ENCODE results near the gene NIPSNAP3A.
A peak's percentile ranks its signal among the peaks of the same experiment; 100 is the strongest.

The NIPSNAP3A gene

DNA sequence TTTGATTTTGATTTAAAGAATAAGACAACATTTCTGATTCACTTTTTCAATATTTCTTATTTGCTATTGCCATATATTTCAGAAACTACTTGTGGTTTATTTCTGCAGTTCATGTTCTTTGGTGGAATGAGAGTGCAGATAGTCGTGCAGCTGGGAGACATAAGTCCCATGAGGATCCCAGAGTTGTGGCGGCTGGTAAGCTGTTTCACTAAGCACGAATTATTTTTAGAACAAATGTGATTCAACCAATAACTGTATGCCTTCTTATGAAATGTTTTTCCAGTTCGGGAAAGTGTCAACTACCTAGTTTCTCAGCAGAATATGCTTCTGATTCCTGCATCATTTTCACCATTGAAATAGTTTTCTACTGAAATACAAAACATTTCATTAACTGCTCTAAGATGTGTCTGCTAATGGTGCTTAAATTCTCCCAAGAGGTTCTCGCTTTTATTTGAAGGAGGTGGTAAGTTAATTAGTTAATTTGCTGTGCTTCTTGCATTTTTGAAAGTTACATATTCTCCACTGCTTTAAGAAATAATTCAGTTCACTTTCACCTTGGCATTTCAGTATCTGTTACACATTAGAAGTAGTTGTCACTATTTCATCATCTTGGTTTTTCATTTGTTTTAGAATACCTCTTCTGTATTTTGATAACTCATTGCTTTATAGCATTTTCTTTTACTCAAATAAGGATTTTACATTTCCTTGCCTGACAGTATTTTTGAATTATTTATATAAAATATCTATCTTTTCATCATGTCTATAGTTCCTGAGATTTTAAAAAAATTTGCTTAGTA, 25.4 kb downstream of the NIPSNAP3A start:
- Histone ChIP-seq H3K9me3 (ENCODE audit: control insufficient read depth in 2 of 2, low read length in 2 of 2) (no peaks in the 10 kb centered on the region), H3K36me3 (ENCODE audit: control insufficient read depth in 2 of 2, insufficient read depth in 2 of 2, low read length in 2 of 2) (no peaks in the 10 kb centered on the region), H3K27ac (ENCODE audit: low read depth in 2 of 2, low read length in 2 of 2) (no peak overlapping the region), H3K27me3 (ENCODE audit: control insufficient read depth in 2 of 2, insufficient read depth in 2 of 2, low read length in 2 of 2) (no peaks in the 10 kb centered on the region), H3K9ac (ENCODE audit: low read depth in 1 of 2, low read length in 2 of 2) (no peak overlapping the region), H3K4me1 (ENCODE audit: control insufficient read depth in 2 of 2, insufficient read depth in 2 of 2, low read length in 2 of 2) (peaks cover 0 to 4% of the 10 kb centered on the region in 2 donors), H3K4me3 (ENCODE audit: low read length in 2 of 2) (no peak overlapping the region)

DNA sequence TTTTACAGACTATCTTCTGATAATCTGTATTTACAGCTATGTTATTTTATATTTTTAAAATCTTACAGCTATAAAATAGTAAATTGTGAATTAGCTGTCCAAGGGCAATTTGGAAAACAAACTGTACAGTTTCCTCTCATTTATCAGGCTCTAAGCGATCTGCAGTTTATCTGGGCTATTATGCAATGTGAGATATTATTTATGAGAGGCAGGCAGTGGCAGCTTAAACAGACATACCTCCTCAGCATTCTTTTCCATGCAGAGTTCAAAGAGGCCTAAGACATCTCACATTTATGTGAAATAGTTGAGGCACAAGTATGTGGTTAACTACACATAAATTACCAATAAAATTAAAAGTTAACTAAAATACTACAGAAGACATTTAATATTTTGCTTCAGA, 26.6 kb downstream of the NIPSNAP3A start:
- Histone ChIP-seq H3K9me3 (ENCODE audit: control insufficient read depth in 2 of 2, low read length in 2 of 2) (no peaks in the 10 kb centered on the region), H3K4me3 (ENCODE audit: low read length in 2 of 2) (no peak overlapping the region), H3K27me3 (ENCODE audit: control insufficient read depth in 2 of 2, insufficient read depth in 2 of 2, low read length in 2 of 2) (no peaks in the 10 kb centered on the region), H3K9ac (ENCODE audit: low read depth in 1 of 2, low read length in 2 of 2) (no peak overlapping the region), H3K27ac (ENCODE audit: low read depth in 2 of 2, low read length in 2 of 2) (no peak overlapping the region), H3K36me3 (ENCODE audit: control insufficient read depth in 2 of 2, insufficient read depth in 2 of 2, low read length in 2 of 2) (no peaks in the 10 kb centered on the region), H3K4me1 (ENCODE audit: control insufficient read depth in 2 of 2, insufficient read depth in 2 of 2, low read length in 2 of 2) (peaks cover 0 to 4% of the 10 kb centered on the region in 2 donors)

DNA sequence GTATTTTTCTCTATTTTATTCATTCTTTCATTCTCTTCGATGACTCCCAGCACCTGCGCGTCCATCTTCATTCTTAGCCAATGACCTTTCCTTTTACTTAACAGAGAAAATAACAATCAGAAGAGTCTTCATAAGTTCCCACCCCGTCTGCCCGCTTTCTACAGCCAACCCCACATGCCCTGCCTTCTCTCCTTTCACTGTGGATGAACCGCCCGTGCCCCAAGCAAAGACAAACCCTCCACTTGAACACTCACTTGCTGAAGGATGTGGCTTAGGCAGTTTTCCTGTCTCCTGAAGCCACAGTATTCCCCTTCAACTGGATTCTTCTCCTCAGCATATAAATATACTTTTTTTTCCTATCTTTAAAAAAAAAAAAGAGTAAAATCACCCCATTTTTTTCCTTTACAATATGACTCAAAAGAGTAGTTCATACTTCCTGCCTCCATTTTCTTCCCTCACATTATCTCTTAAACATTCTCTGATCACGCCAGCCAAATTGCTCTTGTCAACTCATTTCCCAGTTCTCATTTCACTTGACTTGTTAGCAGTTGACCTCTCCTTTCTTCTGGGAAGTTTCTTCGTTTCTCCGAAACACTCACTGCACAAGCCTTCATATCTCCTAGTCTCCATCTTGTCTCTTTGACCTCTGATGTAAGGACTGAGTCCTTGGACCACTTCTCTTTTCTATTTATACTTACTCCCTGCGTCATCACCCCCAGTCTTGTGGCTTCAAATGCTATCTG, 27.5 kb downstream of the NIPSNAP3A start:
- no peak overlapping the region for H3K27ac ChIP-seq (ENCODE audit: low read depth in 2 of 2, low read length in 2 of 2)
- no peaks in the 10 kb centered on the region for H3K36me3 ChIP-seq (ENCODE audit: control insufficient read depth in 2 of 2, insufficient read depth in 2 of 2, low read length in 2 of 2)
- no peaks in the 10 kb centered on the region for H3K27me3 ChIP-seq (ENCODE audit: control insufficient read depth in 2 of 2, insufficient read depth in 2 of 2, low read length in 2 of 2)
- no peaks in the 10 kb centered on the region for H3K9me3 ChIP-seq (ENCODE audit: control insufficient read depth in 2 of 2, low read length in 2 of 2)
- H3K4me1 ChIP-seq (ENCODE audit: control insufficient read depth in 2 of 2, insufficient read depth in 2 of 2, low read length in 2 of 2), result peaks cover 0 to 4% of the 10 kb centered on the region in 2 donors
- no peak overlapping the region for H3K9ac ChIP-seq (ENCODE audit: low read depth in 1 of 2, low read length in 2 of 2)
- H3K4me3 ChIP-seq (ENCODE audit: low read length in 2 of 2), result no peak overlapping the region

DNA sequence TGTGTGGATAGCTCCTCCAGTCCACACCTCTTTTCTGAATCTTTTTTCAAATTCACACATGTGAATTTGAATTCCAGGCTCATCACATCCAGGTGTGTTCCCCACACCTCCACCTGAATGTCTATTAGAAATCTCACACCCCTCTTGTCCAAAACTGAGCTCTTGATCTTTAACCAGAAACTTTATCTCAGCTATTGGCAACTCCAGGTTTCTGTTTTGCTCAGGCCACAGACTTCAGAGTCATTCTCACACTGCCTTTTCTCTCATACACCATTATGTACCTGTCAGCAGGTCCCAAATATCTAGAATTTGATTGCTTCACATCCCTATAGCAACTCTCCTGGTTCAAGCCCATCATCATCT, 28.1 kb downstream of the NIPSNAP3A start:
- Histone ChIP-seq H3K36me3 (ENCODE audit: control insufficient read depth in 2 of 2, insufficient read depth in 2 of 2, low read length in 2 of 2) (no peaks in the 10 kb centered on the region), H3K9ac (ENCODE audit: low read depth in 1 of 2, low read length in 2 of 2) (no peak overlapping the region), H3K4me1 (ENCODE audit: control insufficient read depth in 2 of 2, insufficient read depth in 2 of 2, low read length in 2 of 2) (peaks cover 0 to 4% of the 10 kb centered on the region in 2 donors), H3K9me3 (ENCODE audit: control insufficient read depth in 2 of 2, low read length in 2 of 2) (no peaks in the 10 kb centered on the region), H3K4me3 (ENCODE audit: low read length in 2 of 2) (no peak overlapping the region), H3K27ac (ENCODE audit: low read depth in 2 of 2, low read length in 2 of 2) (peak overlapping the region in 1 of 2 donors; percentile 24), H3K27me3 (ENCODE audit: control insufficient read depth in 2 of 2, insufficient read depth in 2 of 2, low read length in 2 of 2) (no peaks in the 10 kb centered on the region)

DNA sequence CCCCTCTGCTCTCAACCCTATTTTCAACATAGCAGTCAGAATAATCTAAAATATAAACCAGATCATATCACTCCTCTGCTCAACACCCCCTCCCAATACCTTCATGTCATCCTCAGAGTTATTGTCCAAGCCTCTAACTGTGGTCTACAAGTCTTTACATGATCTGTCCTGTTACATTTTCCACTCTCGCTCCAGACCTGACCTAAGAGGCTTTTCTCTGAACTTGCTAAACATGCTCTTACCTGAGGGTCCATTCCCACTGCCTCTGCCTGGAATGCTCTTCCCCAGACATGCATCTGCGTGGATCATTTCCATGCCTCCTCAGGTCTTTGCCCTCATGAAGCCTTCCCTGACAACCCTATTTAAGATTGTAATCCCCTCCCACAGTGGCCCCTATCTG, 28.5 kb downstream of the NIPSNAP3A start:
- H3K36me3 ChIP-seq (ENCODE audit: control insufficient read depth in 2 of 2, insufficient read depth in 2 of 2, low read length in 2 of 2), result no peaks in the 10 kb centered on the region
- H3K9me3 ChIP-seq (ENCODE audit: control insufficient read depth in 2 of 2, low read length in 2 of 2), result no peaks in the 10 kb centered on the region
- peaks cover 0 to 4% of the 10 kb centered on the region in 2 donors for H3K4me1 ChIP-seq (ENCODE audit: control insufficient read depth in 2 of 2, insufficient read depth in 2 of 2, low read length in 2 of 2)
- H3K27ac ChIP-seq (ENCODE audit: low read depth in 2 of 2, low read length in 2 of 2), result peak overlapping the region in 1 of 2 donors; percentile 24
- H3K9ac ChIP-seq (ENCODE audit: low read depth in 1 of 2, low read length in 2 of 2), result no peak overlapping the region
- H3K27me3 ChIP-seq (ENCODE audit: control insufficient read depth in 2 of 2, insufficient read depth in 2 of 2, low read length in 2 of 2), result no peaks in the 10 kb centered on the region
- no peak overlapping the region for H3K4me3 ChIP-seq (ENCODE audit: low read length in 2 of 2)

DNA sequence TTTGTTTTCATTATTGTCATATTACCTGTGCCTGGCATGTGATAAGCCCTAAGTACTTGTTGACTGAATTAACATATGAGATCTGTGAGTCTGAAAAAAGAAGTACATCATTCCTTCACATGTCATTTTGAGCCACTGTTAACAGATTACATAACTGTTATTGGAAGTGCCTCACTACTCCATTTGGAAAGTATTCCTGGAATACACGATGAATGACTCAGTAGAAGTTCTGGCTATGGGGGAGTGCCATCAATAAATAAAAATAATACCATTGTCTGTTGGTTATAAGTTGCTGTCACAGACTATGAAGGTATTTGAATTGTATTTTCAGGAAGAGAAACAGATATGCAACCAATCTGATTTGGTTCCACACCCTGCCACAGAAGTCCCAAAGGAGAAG, 29.3 kb downstream of the NIPSNAP3A start:
- Histone ChIP-seq H3K9me3 (ENCODE audit: control insufficient read depth in 2 of 2, low read length in 2 of 2) (no peaks in the 10 kb centered on the region), H3K27me3 (ENCODE audit: control insufficient read depth in 2 of 2, insufficient read depth in 2 of 2, low read length in 2 of 2) (no peaks in the 10 kb centered on the region), H3K27ac (ENCODE audit: low read depth in 2 of 2, low read length in 2 of 2) (no peak overlapping the region), H3K4me3 (ENCODE audit: low read length in 2 of 2) (no peak overlapping the region), H3K4me1 (ENCODE audit: control insufficient read depth in 2 of 2, insufficient read depth in 2 of 2, low read length in 2 of 2) (peaks cover 0 to 4% of the 10 kb centered on the region in 2 donors), H3K36me3 (ENCODE audit: control insufficient read depth in 2 of 2, insufficient read depth in 2 of 2, low read length in 2 of 2) (no peaks in the 10 kb centered on the region), H3K9ac (ENCODE audit: low read depth in 1 of 2, low read length in 2 of 2) (no peak overlapping the region)

DNA sequence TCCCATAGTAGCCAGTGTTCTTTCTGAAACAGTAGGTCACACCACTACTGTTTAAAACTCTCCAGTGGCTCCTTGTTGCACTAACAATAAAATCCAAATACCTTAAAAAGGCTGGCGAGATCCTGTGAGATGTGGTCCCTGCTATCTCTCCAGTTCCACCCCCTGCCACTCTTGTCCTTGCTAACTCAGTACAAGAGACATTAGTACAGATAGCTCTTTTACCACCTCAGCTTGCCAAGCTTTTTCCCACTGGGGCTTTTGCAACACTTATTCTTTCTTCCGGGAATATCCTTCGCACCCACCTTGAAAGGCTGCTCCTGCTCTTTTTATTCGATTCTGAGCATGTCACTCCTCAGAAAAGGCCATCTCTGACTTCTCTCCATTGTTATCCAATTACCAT, 31.3 kb downstream of the NIPSNAP3A start:
- H3K36me3 ChIP-seq (ENCODE audit: control insufficient read depth in 2 of 2, insufficient read depth in 2 of 2, low read length in 2 of 2), result peaks cover 5 to 10% of the 10 kb centered on the region in 2 donors
- no peak overlapping the region for H3K9ac ChIP-seq (ENCODE audit: low read depth in 1 of 2, low read length in 2 of 2)
- H3K4me3 ChIP-seq (ENCODE audit: low read length in 2 of 2), result no peak overlapping the region
- no peaks in the 10 kb centered on the region for H3K27me3 ChIP-seq (ENCODE audit: control insufficient read depth in 2 of 2, insufficient read depth in 2 of 2, low read length in 2 of 2)
- peaks cover 0 to 4% of the 10 kb centered on the region in 2 donors for H3K4me1 ChIP-seq (ENCODE audit: control insufficient read depth in 2 of 2, insufficient read depth in 2 of 2, low read length in 2 of 2)
- H3K9me3 ChIP-seq (ENCODE audit: control insufficient read depth in 2 of 2, low read length in 2 of 2), result no peaks in the 10 kb centered on the region
- no peak overlapping the region for H3K27ac ChIP-seq (ENCODE audit: low read depth in 2 of 2, low read length in 2 of 2)

DNA sequence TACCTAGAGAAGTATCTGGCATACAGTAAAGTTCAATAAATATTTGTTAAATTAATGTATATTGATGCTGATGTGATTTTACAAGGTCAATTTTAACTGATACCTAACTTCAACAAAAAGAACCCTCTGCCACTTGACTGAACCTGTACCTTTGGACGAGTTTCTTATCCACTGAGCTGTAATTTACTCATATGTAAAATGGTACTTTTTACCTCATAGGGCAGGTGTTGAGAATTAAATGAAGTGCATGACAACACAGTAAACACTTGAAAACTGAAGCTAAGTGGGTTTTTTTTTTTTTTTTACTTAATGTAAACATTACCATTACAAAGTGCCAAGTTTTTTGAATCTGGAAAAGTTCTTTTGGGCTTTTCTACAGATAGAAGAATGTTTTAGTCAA, 31.9 kb downstream of the NIPSNAP3A start:
- Histone ChIP-seq H3K9ac (ENCODE audit: low read depth in 1 of 2, low read length in 2 of 2) (no peak overlapping the region), H3K36me3 (ENCODE audit: control insufficient read depth in 2 of 2, insufficient read depth in 2 of 2, low read length in 2 of 2) (peaks cover 5 to 14% of the 10 kb centered on the region in 2 donors), H3K27me3 (ENCODE audit: control insufficient read depth in 2 of 2, insufficient read depth in 2 of 2, low read length in 2 of 2) (no peaks in the 10 kb centered on the region), H3K27ac (ENCODE audit: low read depth in 2 of 2, low read length in 2 of 2) (no peak overlapping the region), H3K4me3 (ENCODE audit: low read length in 2 of 2) (no peak overlapping the region), H3K4me1 (ENCODE audit: control insufficient read depth in 2 of 2, insufficient read depth in 2 of 2, low read length in 2 of 2) (peaks cover 0 to 4% of the 10 kb centered on the region in 2 donors), H3K9me3 (ENCODE audit: control insufficient read depth in 2 of 2, low read length in 2 of 2) (no peaks in the 10 kb centered on the region)

DNA sequence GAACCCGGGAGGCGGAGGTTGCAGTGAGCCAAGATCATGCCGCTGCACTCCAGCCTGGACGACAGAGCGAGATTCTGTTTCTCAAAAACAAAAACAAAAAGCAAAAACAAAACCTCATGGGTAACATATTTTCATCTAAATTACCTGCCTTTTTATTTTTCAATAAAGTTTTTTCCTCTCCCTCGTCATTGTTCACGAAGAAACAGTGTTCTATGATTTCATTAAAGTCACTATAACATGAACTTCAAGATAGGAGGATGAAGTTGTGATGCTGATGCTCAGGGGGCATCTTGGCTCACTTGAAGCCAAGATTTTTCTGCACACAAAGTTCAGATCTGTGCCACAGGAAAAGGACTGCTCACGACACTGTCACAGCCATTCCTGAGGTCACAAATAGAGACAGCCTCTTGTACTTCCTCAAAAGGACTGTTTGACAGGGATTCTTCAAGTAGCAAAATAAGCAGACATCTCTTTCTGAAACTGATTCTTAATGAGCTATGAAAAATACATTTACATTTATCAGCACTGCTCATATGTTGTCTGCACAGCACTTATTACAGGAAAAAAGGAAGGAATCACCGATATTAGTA, 32.6 kb downstream of the NIPSNAP3A start:
- peaks cover 0 to 4% of the 10 kb centered on the region in 2 donors for H3K4me1 ChIP-seq (ENCODE audit: control insufficient read depth in 2 of 2, insufficient read depth in 2 of 2, low read length in 2 of 2)
- no peaks in the 10 kb centered on the region for H3K27me3 ChIP-seq (ENCODE audit: control insufficient read depth in 2 of 2, insufficient read depth in 2 of 2, low read length in 2 of 2)
- no peak overlapping the region for H3K4me3 ChIP-seq (ENCODE audit: low read length in 2 of 2)
- H3K27ac ChIP-seq (ENCODE audit: low read depth in 2 of 2, low read length in 2 of 2), result peak overlapping the region in 1 of 2 donors; percentile 14
- H3K9me3 ChIP-seq (ENCODE audit: control insufficient read depth in 2 of 2, low read length in 2 of 2), result no peaks in the 10 kb centered on the region
- no peak overlapping the region for H3K9ac ChIP-seq (ENCODE audit: low read depth in 1 of 2, low read length in 2 of 2)
- peaks cover 10 to 18% of the 10 kb centered on the region in 2 donors for H3K36me3 ChIP-seq (ENCODE audit: control insufficient read depth in 2 of 2, insufficient read depth in 2 of 2, low read length in 2 of 2)

DNA sequence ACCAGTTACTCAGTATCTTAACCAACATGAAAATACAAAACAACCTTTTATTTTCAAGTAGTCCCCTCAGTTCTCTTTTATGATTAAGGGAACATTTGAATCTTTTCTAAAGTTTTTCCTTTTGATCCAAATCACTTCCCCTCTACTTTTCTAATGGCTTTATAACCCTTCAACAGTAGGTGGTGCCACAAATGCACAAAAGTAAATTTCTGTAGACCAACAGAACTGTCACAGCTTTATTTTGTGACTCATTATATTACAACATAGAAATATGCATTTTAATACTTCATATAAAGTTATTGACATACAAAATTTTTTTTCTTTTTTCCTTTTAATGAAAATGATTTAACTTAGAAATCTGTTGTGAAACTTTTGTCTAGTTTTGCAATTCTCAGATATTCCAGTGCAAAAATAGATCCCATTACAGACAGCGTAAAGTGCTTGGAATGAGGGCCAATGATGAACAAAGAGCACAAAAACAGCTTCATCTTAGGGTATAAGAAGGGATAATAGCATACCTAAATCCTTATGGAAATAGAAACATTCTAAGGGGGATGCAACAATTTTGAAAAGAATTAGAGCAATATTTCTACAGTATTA, 33.4 kb downstream of the NIPSNAP3A start:
- no peaks in the 10 kb centered on the region for H3K9me3 ChIP-seq (ENCODE audit: control insufficient read depth in 2 of 2, low read length in 2 of 2)
- H3K27me3 ChIP-seq (ENCODE audit: control insufficient read depth in 2 of 2, insufficient read depth in 2 of 2, low read length in 2 of 2), result no peaks in the 10 kb centered on the region
- H3K4me1 ChIP-seq (ENCODE audit: control insufficient read depth in 2 of 2, insufficient read depth in 2 of 2, low read length in 2 of 2), result peaks cover 0 to 4% of the 10 kb centered on the region in 2 donors
- no peak overlapping the region for H3K4me3 ChIP-seq (ENCODE audit: low read length in 2 of 2)
- H3K36me3 ChIP-seq (ENCODE audit: control insufficient read depth in 2 of 2, insufficient read depth in 2 of 2, low read length in 2 of 2), result peaks cover 18 to 26% of the 10 kb centered on the region in 2 donors
- H3K9ac ChIP-seq (ENCODE audit: low read depth in 1 of 2, low read length in 2 of 2), result no peak overlapping the region
- no peak overlapping the region for H3K27ac ChIP-seq (ENCODE audit: low read depth in 2 of 2, low read length in 2 of 2)
